Ascending aorta (tissue), 2 donors: Measurements from ENCODE around the gene ASCC1. TPM values are rescaled to one million over a fixed set of nuclear protein-coding genes. Genes with fewer than 3 reads are reported as not detected.

Experiments used
- DNase-seq, 2 donors: peaks; one replicate each; pipeline ENCODE4 v3.0.0-alpha.2; 2019; ENCODE audit warnings: low spot score in 2 of 2
- H3K27ac ChIP-seq, 2 donors: fragments of 200-600 bp; sonication (generic); one replicate each; pipeline ENCODE4 v1.5.1; 2016 to 2017; ENCODE audit warnings: mild to moderate bottlenecking in 1 of 2
- H3K27me3 ChIP-seq: fragments of 200-600 bp; sonication (generic); one replicate; pipeline ENCODE4 v1.5.1; 2017
- H3K36me3 ChIP-seq, 2 donors: fragments of 200-600 bp; sonication (generic); one replicate each; pipeline ENCODE4 v1.5.1; 2016
- H3K4me1 ChIP-seq, 2 donors: fragments of 200-600 bp; sonication (generic); one replicate each; pipeline ENCODE4 v1.5.1; 2016 to 2017; ENCODE audit warnings: mild to moderate bottlenecking in 1 of 2
- H3K4me3 ChIP-seq, 2 donors: fragments of 200-600 bp; sonication (generic); one replicate each; pipeline ENCODE4 v1.5.1; 2016 to 2017; ENCODE audit warnings: mild to moderate bottlenecking in 1 of 2
- H3K9me3 ChIP-seq, 2 donors: fragments of 200-600 bp; sonication (generic); one replicate each; pipeline ENCODE4 v1.5.1; 2016
- intact Hi-C: fragments of 100-400 bp; cut with DNase I; formaldehyde crosslinking; loops from one replicate; pipeline ENCODE4 v1.15.1; 2023
- total RNA-seq: library from RNA; depleted of rRNA; stranded (reverse); fragments of >200 nt; gene quantifications from one replicate; pipeline ENCODE4 v1.1.0, GENCODE V29; 2016
- TF ChIP-seq, protein P1 (sequence below), 3 experiments: fragments of 200-600 bp in 2 of 3; fragments of 450-650 bp in 1 of 3; sonication (generic) in 2 of 3; IDR thresholded peaks; one replicate each; pipeline ENCODE4 v1.5.1; 2016 to 2019; ENCODE audit warnings: antibody characterized with exemption in 3 of 3, mild to moderate bottlenecking in 1 of 3, moderate library complexity in 1 of 3

Gene ASCC1
- total RNA-seq, 1 donor from 2014 or later, result 5.5 TPM

DNA sequence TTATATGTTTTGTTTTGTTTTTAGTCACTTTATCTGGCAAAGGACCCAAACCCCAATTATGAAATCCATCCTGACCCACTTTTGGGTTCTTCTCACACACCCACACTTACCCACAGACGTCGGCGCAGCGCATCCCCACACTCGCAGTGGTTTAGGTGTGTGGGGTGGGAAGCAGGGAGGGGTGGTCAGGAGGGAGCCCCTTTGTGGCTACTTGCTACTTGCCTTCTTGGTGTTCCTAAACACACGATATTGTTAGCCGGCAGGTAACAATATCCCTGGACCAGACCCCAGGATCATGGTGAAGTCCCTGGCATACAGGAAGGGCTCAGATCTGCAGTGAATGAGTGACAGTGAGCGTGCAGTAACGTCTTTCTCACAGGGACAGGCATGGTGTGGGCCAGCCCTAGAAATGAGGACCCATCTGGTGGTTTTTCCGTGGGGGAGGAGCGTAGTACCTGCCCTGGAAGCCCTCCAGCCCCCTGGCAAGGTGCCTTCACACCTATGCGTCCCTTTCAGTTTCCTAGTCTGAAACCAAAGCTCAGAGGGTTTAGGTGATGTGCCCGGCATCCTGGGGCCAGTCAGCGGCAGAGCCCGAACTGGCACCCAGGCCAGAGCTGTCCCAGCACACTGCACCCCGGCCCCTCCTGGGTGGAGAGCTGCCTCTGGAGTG lies 132.2 kb downstream of the ASCC1 start:
- no peaks in the 10 kb centered on the region for H3K36me3 ChIP-seq
- H3K9me3 ChIP-seq, result no peaks in the 10 kb centered on the region
- no peak overlapping the region for H3K4me3 ChIP-seq
- peaks cover 13% of the 10 kb centered on the region for H3K27me3 ChIP-seq
- no peak for DNase-seq
- TF ChIP-seq, protein P1, sequence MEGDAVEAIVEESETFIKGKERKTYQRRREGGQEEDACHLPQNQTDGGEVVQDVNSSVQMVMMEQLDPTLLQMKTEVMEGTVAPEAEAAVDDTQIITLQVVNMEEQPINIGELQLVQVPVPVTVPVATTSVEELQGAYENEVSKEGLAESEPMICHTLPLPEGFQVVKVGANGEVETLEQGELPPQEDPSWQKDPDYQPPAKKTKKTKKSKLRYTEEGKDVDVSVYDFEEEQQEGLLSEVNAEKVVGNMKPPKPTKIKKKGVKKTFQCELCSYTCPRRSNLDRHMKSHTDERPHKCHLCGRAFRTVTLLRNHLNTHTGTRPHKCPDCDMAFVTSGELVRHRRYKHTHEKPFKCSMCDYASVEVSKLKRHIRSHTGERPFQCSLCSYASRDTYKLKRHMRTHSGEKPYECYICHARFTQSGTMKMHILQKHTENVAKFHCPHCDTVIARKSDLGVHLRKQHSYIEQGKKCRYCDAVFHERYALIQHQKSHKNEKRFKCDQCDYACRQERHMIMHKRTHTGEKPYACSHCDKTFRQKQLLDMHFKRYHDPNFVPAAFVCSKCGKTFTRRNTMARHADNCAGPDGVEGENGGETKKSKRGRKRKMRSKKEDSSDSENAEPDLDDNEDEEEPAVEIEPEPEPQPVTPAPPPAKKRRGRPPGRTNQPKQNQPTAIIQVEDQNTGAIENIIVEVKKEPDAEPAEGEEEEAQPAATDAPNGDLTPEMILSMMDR (IDR thresholded peaks at IDR 0.05), result no peak
- no peak overlapping the region for H3K27ac ChIP-seq
- H3K4me1 ChIP-seq, result peaks cover 7 to 15% of the 10 kb centered on the region in 2 donors
- intact Hi-C loops, result no loop called here

DNA sequence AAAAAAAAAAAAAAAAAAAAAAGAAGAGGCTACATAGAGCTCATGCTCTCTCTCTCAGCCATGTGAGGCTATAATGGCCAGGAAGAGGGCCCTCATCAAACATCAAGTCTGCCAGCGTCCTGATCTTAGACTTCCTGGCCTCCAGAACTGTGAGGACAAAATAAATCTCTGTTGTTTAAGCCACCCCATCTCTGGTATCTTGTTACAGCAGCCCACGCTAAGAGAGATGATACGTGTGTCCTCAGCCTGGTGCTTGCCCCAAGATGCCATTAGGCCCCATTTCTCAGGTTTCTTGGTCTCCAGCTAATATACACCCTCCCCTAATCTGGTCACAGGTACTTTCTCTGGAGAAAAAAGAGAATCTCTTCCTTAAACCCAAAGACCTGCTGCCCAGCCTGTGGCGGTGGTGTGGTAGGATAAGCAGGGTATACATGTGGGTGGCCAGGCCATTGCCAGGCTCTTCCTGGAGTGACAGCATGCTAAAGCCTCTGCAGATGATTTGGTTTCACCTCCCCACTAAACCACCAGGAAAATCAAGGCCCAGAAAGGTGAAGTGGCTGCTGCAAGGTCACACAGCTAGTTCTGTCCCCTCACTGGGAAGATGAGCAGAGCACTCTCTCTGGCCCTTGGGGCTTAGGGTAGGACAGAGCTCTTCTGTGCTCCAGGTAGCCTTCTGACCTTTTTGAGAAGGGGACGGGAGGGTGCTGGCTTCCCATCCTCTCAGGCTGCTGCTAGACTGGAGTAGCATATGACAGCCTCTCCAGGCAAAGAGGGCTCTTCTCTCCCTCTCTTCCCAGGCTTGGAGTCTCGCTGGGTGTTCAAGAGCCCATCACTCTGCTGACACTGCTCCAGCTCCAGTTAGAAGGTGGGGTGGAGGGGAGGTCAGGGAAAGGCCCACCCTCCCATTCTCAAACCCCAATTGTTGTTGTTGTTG lies 133.0 kb downstream of the ASCC1 start:
- intact Hi-C loops, result no loop called here
- no peak overlapping the region for H3K27ac ChIP-seq
- H3K4me3 ChIP-seq, result no peak overlapping the region
- no peaks in the 10 kb centered on the region for H3K9me3 ChIP-seq
- TF ChIP-seq, protein P1 (IDR thresholded peaks at IDR 0.05), result no peak
- DNase-seq, result no peak
- H3K4me1 ChIP-seq, result peaks cover 7 to 11% of the 10 kb centered on the region in 2 donors
- no peaks in the 10 kb centered on the region for H3K36me3 ChIP-seq
- H3K27me3 ChIP-seq, result peaks cover 13% of the 10 kb centered on the region

DNA sequence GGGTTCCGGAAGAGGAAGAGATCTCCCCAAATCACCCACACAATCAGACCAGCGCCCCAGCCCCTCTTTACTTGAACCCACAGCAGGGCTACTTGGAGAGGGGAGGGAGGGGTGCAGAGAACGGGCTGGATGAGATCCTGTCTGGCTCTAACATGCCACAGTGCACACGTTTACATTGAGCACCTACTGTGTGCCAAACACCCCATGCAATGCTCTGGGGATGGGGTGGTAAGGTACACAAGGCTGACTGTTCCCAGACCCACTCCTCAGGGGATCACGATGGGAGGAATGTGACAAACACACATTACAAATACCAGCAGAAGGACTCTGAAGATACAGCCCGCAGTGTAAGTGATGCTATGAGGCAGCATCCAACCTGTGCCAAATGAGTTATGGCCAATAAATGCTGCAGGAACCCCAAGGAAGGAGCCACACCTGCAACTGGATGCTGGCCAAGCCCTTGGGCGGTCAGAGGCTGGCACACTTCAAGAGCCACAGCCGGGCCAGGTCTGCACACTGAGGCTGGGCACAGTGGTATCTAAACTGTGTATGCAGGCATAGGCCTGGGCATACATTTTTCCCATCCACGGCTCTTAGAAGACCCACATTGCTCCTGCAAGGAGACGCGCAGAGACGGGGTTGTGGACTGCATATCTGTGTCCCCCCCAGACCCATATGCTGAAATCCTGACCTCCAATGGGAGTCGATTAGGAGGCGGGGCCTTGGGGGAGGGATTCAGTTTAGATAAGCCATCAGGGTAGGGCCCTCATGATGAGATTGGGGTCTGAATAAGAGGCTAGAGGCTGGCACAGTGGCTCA lies 134.1 kb downstream of the ASCC1 start:
- TF ChIP-seq, protein P1 (IDR thresholded peaks at IDR 0.05), result no peak
- Histone ChIP-seq H3K27me3 (peaks cover 1% of the 10 kb centered on the region), H3K4me1 (peaks cover 0 to under 1% of the 10 kb centered on the region in 2 donors), H3K36me3 (no peaks in the 10 kb centered on the region), H3K27ac (no peak overlapping the region), H3K9me3 (no peaks in the 10 kb centered on the region), H3K4me3 (no peak overlapping the region)
- DNase-seq, result no peak
- intact Hi-C loops, result no loop called here

DNA sequence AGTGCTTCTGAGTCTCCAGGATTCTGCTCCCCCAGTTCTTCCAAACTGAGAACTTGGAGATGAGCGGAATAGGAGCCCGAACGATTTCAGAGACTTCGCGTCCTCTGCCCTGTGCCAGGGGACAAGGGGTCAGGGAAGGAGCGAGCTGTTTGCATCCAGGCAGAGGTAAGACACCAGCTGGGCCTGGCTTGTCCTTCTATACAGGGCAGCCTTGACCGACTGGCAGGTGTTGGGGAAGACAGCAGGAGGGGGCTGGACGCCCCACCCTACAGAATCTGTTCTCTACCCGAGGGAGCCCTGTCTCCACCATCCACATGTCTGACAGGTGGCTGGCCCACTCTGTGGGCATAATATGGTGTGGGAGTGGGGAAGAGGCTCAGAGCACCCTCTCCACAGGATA lies 134.9 kb downstream of the ASCC1 start:
- no peaks in the 10 kb centered on the region for H3K9me3 ChIP-seq
- intact Hi-C loops, result no loop called here
- TF ChIP-seq, protein P1 (IDR thresholded peaks at IDR 0.05), result no peak

More for the DNA sequence above, 134.9 kb downstream of the ASCC1 start:
- H3K36me3 ChIP-seq, result no peaks in the 10 kb centered on the region
- no peak overlapping the region for H3K27ac ChIP-seq
- no peak for DNase-seq
- H3K27me3 ChIP-seq, result no peaks in the 10 kb centered on the region
- H3K4me1 ChIP-seq, result no peaks in the 10 kb centered on the region
- H3K4me3 ChIP-seq, result no peak overlapping the region
